Lung (tissue), 12 donors: ENCODE data around the gene EPG5. TPM values are rescaled to one million over a fixed set of nuclear protein-coding genes. Genes with fewer than 3 reads are reported as not detected.

Experiments
- ATAC-seq: fragments of 200-7000 bp; cut with Tn5 transposase; one replicate; pipeline ENCODE4 v1.9.1; 2020; ENCODE audit warnings: moderate number of reproducible peaks; ENCODE audit not compliant: insufficient read depth, low FRiP score
- DNase-seq, 3 donors: peaks; one replicate each; pipeline ENCODE4 v3.0.0-alpha.2; 2013 to 2017
- H3K27ac ChIP-seq, 2 donors: one replicate each; pipeline ENCODE4 v1.5.1; 2013; ENCODE audit warnings: mild to moderate bottlenecking in 2 of 2, moderate library complexity in 2 of 2, control low read depth in 1 of 2, inconsistent platforms in 1 of 2, low read depth in 1 of 2, low read length in 1 of 2
- H3K27me3 ChIP-seq, 3 donors: one replicate each; pipeline ENCODE4 v1.5.1; 2013; ENCODE audit warnings: low read length in 2 of 3; ENCODE audit not compliant: control insufficient read depth in 3 of 3, insufficient read depth in 3 of 3
- H3K36me3 ChIP-seq, 4 donors: one replicate each; pipeline ENCODE4 v1.5.1; 2013; ENCODE audit warnings: low read length in 4 of 4, mild to moderate bottlenecking in 1 of 4, moderate library complexity in 1 of 4; ENCODE audit not compliant: control insufficient read depth in 4 of 4, insufficient read depth in 4 of 4
- H3K4me1 ChIP-seq, 5 donors: one replicate each; pipeline ENCODE4 v1.5.1; 2013; ENCODE audit warnings: low read length in 5 of 5, mild to moderate bottlenecking in 2 of 5, moderate library complexity in 1 of 5; ENCODE audit not compliant: control insufficient read depth in 5 of 5, insufficient read depth in 5 of 5
- H3K4me3 ChIP-seq: one replicate; pipeline ENCODE4 v1.5.1; 2013; ENCODE audit warnings: mild to moderate bottlenecking, control low read depth, moderate library complexity
- H3K9ac ChIP-seq, 2 donors: one replicate each; pipeline ENCODE4 v1.5.1; 2013; ENCODE audit warnings: low read length in 2 of 2, control low read depth in 1 of 2; ENCODE audit not compliant: insufficient read depth in 1 of 2
- H3K9me3 ChIP-seq, 4 donors: one replicate each; pipeline ENCODE4 v1.5.1; 2013; ENCODE audit warnings: low read length in 3 of 4, mild to moderate bottlenecking in 1 of 4, moderate library complexity in 1 of 4; ENCODE audit not compliant: control insufficient read depth in 4 of 4, insufficient read depth in 3 of 4
- CTCF ChIP-seq: IDR thresholded peaks from 2 replicates; pipeline ENCODE4 v1.5.1; 2012; ENCODE audit warnings: mild to moderate bottlenecking; ENCODE audit errors: control extremely low read depth, extremely low read depth
- WGBS, 2 donors: extraction: QIAGEN DNeasy Blood & Tissue Kit; methylation state at CpG; one replicate each; pipeline ENCODE4 v1.1.7; 2013; 5-methylcytosine and 5-hydroxymethylcytosine counted together
- polyA plus RNA-seq, 2 donors: library from polyadenylated mRNA; stranded (reverse); fragments of 200-250 nt; gene quantifications; one replicate each; pipeline ENCODE4 v1.2.1, GENCODE V29; 2013
- total RNA-seq, 2 donors: library from RNA; depleted of rRNA in 1 of 2; stranded (reverse); fragments of >200 nt in 1 of 2; gene quantifications; one replicate each; pipeline ENCODE4 v1.2.1, GENCODE V29; 2014 to 2021
- donor health status: control.
- donor health status: control.
- donor health status: Bipolar disorder and iron deficiency.
- donor health status: healthy.
- donor health status: DM: yes; HTN: yes; CAD: no.

The EPG5 gene
- total and polyA plus RNA-seq, 4 donors = 7.0 to 64.5 (median 20.9) TPM

GRCh38 chr18:46007165-46007564 is 40.0 kb upstream of the EPG5 start:
- H3K36me3 ChIP-seq = peaks cover 0 to 6% (median 0%) of the 10 kb centered on the region in 4 donors
- no peak overlapping the region for H3K9ac ChIP-seq
- H3K4me3 ChIP-seq = no peak overlapping the region
- no peak overlapping the region for H3K27ac ChIP-seq
- H3K9me3 ChIP-seq = peaks cover 0 to 2% (median 0%) of the 10 kb centered on the region in 4 donors
- no peaks in the 10 kb centered on the region for H3K4me1 ChIP-seq
- no peak for DNase-seq
- no peaks in the 10 kb centered on the region for H3K27me3 ChIP-seq
- no peak for TF ChIP-seq CTCF
- no peak for ATAC-seq
- WGBS, 2 donors = 96 to 98% methylated on average over 5 of the region's 5 CpGs

- Histone ChIP-seq H3K4me3 (no peak overlapping the region), H3K27me3 (no peaks in the 10 kb centered on the region), H3K4me1 (peaks cover 0 to 1% (median 0%) of the 10 kb centered on the region in 5 donors), H3K9ac (no peak overlapping the region), H3K27ac (no peak overlapping the region), H3K36me3 (peaks cover 0 to 3% (median 0%) of the 10 kb centered on the region in 4 donors), H3K9me3 (peaks cover 0 to 2% (median 0%) of the 10 kb centered on the region in 4 donors)
- DNase-seq (no peak), ATAC-seq (no peak)
- WGBS, 2 donors = 96 to 100% methylated on average over 1 of the region's 1 CpG
- TF ChIP-seq CTCF = no peak
Observed at GRCh38 chr18:46002934-46003333, 35.8 kb upstream of the EPG5 start.

DNA sequence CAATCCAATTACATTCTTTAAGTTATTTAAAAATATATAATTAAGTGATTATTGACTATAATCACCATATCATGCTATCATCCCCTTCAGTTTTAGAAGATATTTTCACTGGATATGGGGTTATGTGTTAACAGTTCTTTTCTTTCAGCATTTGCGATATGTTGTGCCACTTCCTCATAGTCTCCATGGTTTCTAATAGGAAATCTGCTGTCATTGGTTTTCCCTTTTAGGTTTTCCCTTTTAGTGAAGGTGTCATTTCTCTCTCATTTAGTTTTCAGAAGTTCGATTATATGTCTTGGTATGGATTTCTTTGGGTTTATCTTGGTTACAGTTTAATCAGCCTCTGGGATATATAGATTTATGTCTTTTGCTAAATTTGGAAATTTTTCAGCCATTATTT is 34.8 kb upstream of the EPG5 start:
- peaks cover 0 to 3% (median 0%) of the 10 kb centered on the region in 4 donors for H3K36me3 ChIP-seq
- DNase-seq (no peak), ATAC-seq (no peak)
- H3K9ac ChIP-seq = no peak overlapping the region
- no peak overlapping the region for H3K27ac ChIP-seq
- H3K4me3 ChIP-seq = no peak overlapping the region
- WGBS, 2 donors = 78 to 89% methylated on average over 2 of the region's 2 CpGs
- no peak for TF ChIP-seq CTCF
- H3K27me3 ChIP-seq = no peaks in the 10 kb centered on the region
- H3K9me3 ChIP-seq = peaks cover 0 to 2% (median 0%) of the 10 kb centered on the region in 4 donors
- H3K4me1 ChIP-seq = peaks cover 0 to 1% (median 0%) of the 10 kb centered on the region in 5 donors

GRCh38 chr18:46001074-46001473 is 33.9 kb upstream of the EPG5 start:
- DNase-seq (no peak), ATAC-seq (no peak)
- 68 to 87% methylated on average over 1 of the region's 1 CpG for whole genome bisulfite sequencing, 2 donors
- peaks cover 0 to 3% (median 0%) of the 10 kb centered on the region in 4 donors for H3K36me3 ChIP-seq
- no peak overlapping the region for H3K9ac ChIP-seq
- H3K27me3 ChIP-seq = no peaks in the 10 kb centered on the region
- no peak overlapping the region for H3K4me3 ChIP-seq
- peaks cover 0 to 1% (median 0%) of the 10 kb centered on the region in 5 donors for H3K4me1 ChIP-seq
- peaks cover 0 to 2% (median 0%) of the 10 kb centered on the region in 4 donors for H3K9me3 ChIP-seq
- H3K27ac ChIP-seq = no peak overlapping the region
- no peak for TF ChIP-seq CTCF
